Measurements from ENCODE around the gene TMEM256. TPM values are rescaled to one million over a fixed set of nuclear protein-coding genes. Genes with fewer than 3 reads are reported as not detected.

TMEM256 gene
- total and polyA plus RNA-seq, 2 donors (not counting 3 experiments of a cell fraction or from before 2014, with no cell fraction given) = 67.4 to 148 TPM

GRCh38 chr17:7403043-7403726 lies 712 bp downstream of the TMEM256 start:
- TF ChIP-seq POLR2AphosphoS5 (IDR thresholded peaks at IDR 0.05; ENCODE audit: insufficient read depth, low read depth, low read length) (no peak), EZH2 (IDR thresholded peaks at IDR 0.05; ENCODE audit: borderline replicate concordance, low read depth, low read length, severe bottlenecking) (no peak), MAX (IDR thresholded peaks at IDR 0.05; ENCODE audit: insufficient read depth, insufficient read length) (no peak)
- dilution Hi-C loops (cut with MboI; ENCODE audit: extremely low pct_ligation_motif_present, low sequenced_read_pairs) (no loop called here), intact Hi-C loops (cut with micrococcal nuclease) (no loop called here)
- ChIA-PET CTCF (interaction anchor here (0.6 to 2.9 kb wide), 7 partner anchors 9 to 111 kb away, joined by 3 to 40 read pairs (median 5); partner anchors contain the start of genes PLSCR3, TMEM102, TMEM95 and TNK1), POLR2A (interaction anchor here (0.5 to 1.6 kb wide), 8 partner anchors 9 to 283 kb away, joined by 3 to 11 read pairs (median 6); partner anchors contain the start of genes PLSCR3 and TMEM102)
- H3K79me2 ChIP-seq (ENCODE audit: control insufficient read depth, insufficient read depth, low read length) = peaks cover 4% of the 10 kb centered on the region
- no peaks in the 10 kb centered on the region for H3K9me3 ChIP-seq (replicated peaks; ENCODE audit: control insufficient read depth, insufficient read depth, low read length)
- no peaks in the 10 kb centered on the region for H4K20me1 ChIP-seq (replicated peaks; ENCODE audit: control insufficient read depth, extremely low read depth, insufficient read depth, low read length)
- H3K4me3 ChIP-seq (replicated peaks in 1 of 3; ENCODE audit: insufficient read depth in 1 of 3, low read depth in 1 of 3, low read length in 3 of 3) = peak overlapping the region; percentile 43 to 61 (median 52)
- peak overlapping the region; percentile 50 for H3K4me2 ChIP-seq (ENCODE audit: insufficient read depth, low read length)
- FAIRE-seq = peak; percentile 69
- DNase-seq (ENCODE audit: low read depth, low spot score) = no peak
- H3K9me1 ChIP-seq (replicated peaks; ENCODE audit: control insufficient read depth, extremely low read depth, insufficient read depth, low read length) = no peaks in the 10 kb centered on the region
- H2AFZ ChIP-seq (ENCODE audit: low read depth, low read length) = peak overlapping the region; percentile 68
- H3K27ac ChIP-seq (ENCODE audit: insufficient read depth, low read depth, low read length) = no peak overlapping the region
- H3K4me1 ChIP-seq (ENCODE audit: control insufficient read depth, extremely low read depth, insufficient read depth, low read length) = peaks cover 12% of the 10 kb centered on the region
- H3K9ac ChIP-seq (replicated peaks; ENCODE audit: extremely low read depth, insufficient read depth, low read length) = peak overlapping the region; percentile 30
- no peaks in the 10 kb centered on the region for H3K36me3 ChIP-seq (ENCODE audit: control insufficient read depth in 2 of 2, extremely low read depth in 1 of 2, insufficient read depth in 2 of 2, low read length in 2 of 2)
- TSS peak; percentile 64 for BruUV-seq (replicated peaks)
- H3K27me3 ChIP-seq (ENCODE audit: control insufficient read depth in 2 of 2, insufficient read depth in 2 of 2, low read length in 2 of 2) = no peaks in the 10 kb centered on the region

GRCh38 chr17:7398612-7399011 lies 5.3 kb downstream of the TMEM256 start:
- H3K4me3 ChIP-seq (replicated peaks in 1 of 3; ENCODE audit: insufficient read depth in 1 of 3, low read depth in 1 of 3, low read length in 3 of 3) = no peak overlapping the region
- CTCF ChIA-PET = interaction anchor here (1.2 to 1.3 kb wide), 2 partner anchors 24 to 38 kb away, joined by 3 to 4 read pairs; no protein-coding TSS in a partner anchor
- BruUV-seq (replicated peaks) = no TSS peak

More at GRCh38 chr17:7398612-7399011, 5.3 kb downstream of the TMEM256 start:
- Histone ChIP-seq H2AFZ (ENCODE audit: low read depth, low read length) (no peak overlapping the region), H4K20me1 (replicated peaks; ENCODE audit: control insufficient read depth, extremely low read depth, insufficient read depth, low read length) (no peaks in the 10 kb centered on the region), H3K4me2 (ENCODE audit: insufficient read depth, low read length) (no peak overlapping the region), H3K4me1 (ENCODE audit: control insufficient read depth, extremely low read depth, insufficient read depth, low read length) (peaks cover 12% of the 10 kb centered on the region), H3K9me1 (replicated peaks; ENCODE audit: control insufficient read depth, extremely low read depth, insufficient read depth, low read length) (no peaks in the 10 kb centered on the region), H3K9ac (replicated peaks; ENCODE audit: extremely low read depth, insufficient read depth, low read length) (no peak overlapping the region), H3K27me3 (ENCODE audit: control insufficient read depth in 2 of 2, insufficient read depth in 2 of 2, low read length in 2 of 2) (no peaks in the 10 kb centered on the region), H3K36me3 (ENCODE audit: control insufficient read depth in 2 of 2, extremely low read depth in 1 of 2, insufficient read depth in 2 of 2, low read length in 2 of 2) (no peaks in the 10 kb centered on the region), H3K9me3 (replicated peaks; ENCODE audit: control insufficient read depth, insufficient read depth, low read length) (no peaks in the 10 kb centered on the region), H3K79me2 (ENCODE audit: control insufficient read depth, insufficient read depth, low read length) (peaks cover 2% of the 10 kb centered on the region), H3K27ac (ENCODE audit: insufficient read depth, low read depth, low read length) (no peak overlapping the region)
- intact Hi-C loops (cut with micrococcal nuclease) = no loop called here
- no peak for TF ChIP-seq GATA2 (IDR thresholded peaks at IDR 0.05; ENCODE audit: insufficient read depth, insufficient read length, low read depth, low read length)
- no peak for TF ChIP-seq JUN (IDR thresholded peaks at IDR 0.05; ENCODE audit: borderline replicate concordance, insufficient read depth, insufficient read length, low read depth)
- no peak for TF ChIP-seq MYC (IDR thresholded peaks at IDR 0.05; ENCODE audit: low read depth, low read length)
- TF ChIP-seq MAX (IDR thresholded peaks at IDR 0.05; ENCODE audit: insufficient read depth, insufficient read length) = no peak
- no peak for TF ChIP-seq CTCF (IDR thresholded peaks at IDR 0.05; ENCODE audit: extremely low read depth in 1 of 2, insufficient read depth in 1 of 2, low read depth in 1 of 2, low read length in 2 of 2)
- TF ChIP-seq FOS (IDR thresholded peaks at IDR 0.05; ENCODE audit: borderline replicate concordance, insufficient read depth, low read length) = no peak
- TF ChIP-seq POLR2AphosphoS5 (IDR thresholded peaks at IDR 0.05; ENCODE audit: insufficient read depth, low read depth, low read length) = no peak
- TF ChIP-seq POLR2A (IDR thresholded peaks at IDR 0.05; ENCODE audit: low read depth, low read length) = no peak
- TF ChIP-seq EZH2 (IDR thresholded peaks at IDR 0.05; ENCODE audit: borderline replicate concordance, low read depth, low read length, severe bottlenecking) = no peak
- dilution Hi-C loops (cut with MboI; ENCODE audit: extremely low pct_ligation_motif_present, low sequenced_read_pairs) = no loop called here
- POLR2A ChIA-PET = interaction anchor here (0.6 kb wide), 1 partner anchor 135 kb away, joined by 3 read pairs; no protein-coding TSS in a partner anchor
- FAIRE-seq = no peak
- no peak for DNase-seq (ENCODE audit: low read depth, low spot score)

All from endothelial cell of umbilical vein (primary cell).